ENCODE data around the gene MPV17L. TPM values are rescaled to one million over a fixed set of nuclear protein-coding genes. Genes with fewer than 3 reads are reported as not detected.

The MPV17L gene
- total RNA-seq, 2 donors from 2014 or later, result 2.7 to 3.1 TPM

- no peak for DNase-seq
- no peaks in the 10 kb centered on the region for H3K27me3 Mint-ChIP-seq (ENCODE audit: insufficient read depth)
- H3K9me3 Mint-ChIP-seq, result peaks cover 4% of the 10 kb centered on the region
- H3K27ac Mint-ChIP-seq, result no peak overlapping the region
- no peak overlapping the region for H3K4me3 Mint-ChIP-seq
- H3K27me3 ChIP-seq (ENCODE audit: control insufficient read depth, insufficient read depth, low read length, poor library complexity, severe bottlenecking), result no peaks in the 10 kb centered on the region
- H3K36me3 Mint-ChIP-seq (ENCODE audit: low read depth), result no peaks in the 10 kb centered on the region
- H3K4me1 ChIP-seq (ENCODE audit: control insufficient read depth, insufficient read depth, low read length), result no peaks in the 10 kb centered on the region
- H3K9ac ChIP-seq (ENCODE audit: extremely low read depth, low read length, poor library complexity, severe bottlenecking), result no peak overlapping the region
- H3K4me3 ChIP-seq (ENCODE audit: low read length), result no peak overlapping the region
- peaks cover 7% of the 10 kb centered on the region for H3K9me3 ChIP-seq (ENCODE audit: control insufficient read depth, low read length)
- no peaks in the 10 kb centered on the region for H3K4me1 Mint-ChIP-seq
- H3K27ac ChIP-seq (ENCODE audit: low read depth, low read length), result no peak overlapping the region
- TF ChIP-seq, protein P1, sequence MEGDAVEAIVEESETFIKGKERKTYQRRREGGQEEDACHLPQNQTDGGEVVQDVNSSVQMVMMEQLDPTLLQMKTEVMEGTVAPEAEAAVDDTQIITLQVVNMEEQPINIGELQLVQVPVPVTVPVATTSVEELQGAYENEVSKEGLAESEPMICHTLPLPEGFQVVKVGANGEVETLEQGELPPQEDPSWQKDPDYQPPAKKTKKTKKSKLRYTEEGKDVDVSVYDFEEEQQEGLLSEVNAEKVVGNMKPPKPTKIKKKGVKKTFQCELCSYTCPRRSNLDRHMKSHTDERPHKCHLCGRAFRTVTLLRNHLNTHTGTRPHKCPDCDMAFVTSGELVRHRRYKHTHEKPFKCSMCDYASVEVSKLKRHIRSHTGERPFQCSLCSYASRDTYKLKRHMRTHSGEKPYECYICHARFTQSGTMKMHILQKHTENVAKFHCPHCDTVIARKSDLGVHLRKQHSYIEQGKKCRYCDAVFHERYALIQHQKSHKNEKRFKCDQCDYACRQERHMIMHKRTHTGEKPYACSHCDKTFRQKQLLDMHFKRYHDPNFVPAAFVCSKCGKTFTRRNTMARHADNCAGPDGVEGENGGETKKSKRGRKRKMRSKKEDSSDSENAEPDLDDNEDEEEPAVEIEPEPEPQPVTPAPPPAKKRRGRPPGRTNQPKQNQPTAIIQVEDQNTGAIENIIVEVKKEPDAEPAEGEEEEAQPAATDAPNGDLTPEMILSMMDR (conservative IDR thresholded peaks at IDR 0.05), result no peak
- WGBS, 2 experiments (ENCODE audit: insufficient coverage in 1 of 2, insufficient read length in 1 of 2), result 91 to 94% methylated on average over 2 to 3 of the region's 3 CpGs
- H3K36me3 ChIP-seq (ENCODE audit: control insufficient read depth, insufficient read depth, low read length), result no peaks in the 10 kb centered on the region
Measured at GRCh38 chr16:15444264-15444663, 48.7 kb downstream of the MPV17L start.

GRCh38 chr16:15445450-15445849 lies 49.9 kb downstream of the MPV17L start:
- Histone ChIP-seq H3K4me1 (ENCODE audit: control insufficient read depth, insufficient read depth, low read length) (no peaks in the 10 kb centered on the region), H3K9me3 (ENCODE audit: control insufficient read depth, low read length) (peaks cover 7% of the 10 kb centered on the region), H3K36me3 (ENCODE audit: control insufficient read depth, insufficient read depth, low read length) (no peaks in the 10 kb centered on the region), H3K4me3 (ENCODE audit: low read length) (no peak overlapping the region), H3K9ac (ENCODE audit: extremely low read depth, low read length, poor library complexity, severe bottlenecking) (no peak overlapping the region), H3K27ac (ENCODE audit: low read depth, low read length) (no peak overlapping the region), H3K27me3 (ENCODE audit: control insufficient read depth, insufficient read depth, low read length, poor library complexity, severe bottlenecking) (no peaks in the 10 kb centered on the region)
- DNase-seq, result no peak
- 93% methylated on average over 1 of the region's 1 CpG; no CpG with 5 or more reads in 1 of the 2 experiments for WGBS, 2 experiments (ENCODE audit: insufficient coverage in 1 of 2, insufficient read length in 1 of 2)
- Mint-ChIP-seq H3K9me3 (peaks cover 4% of the 10 kb centered on the region), H3K27ac (no peak overlapping the region), H3K4me1 (no peaks in the 10 kb centered on the region), H3K27me3 (ENCODE audit: insufficient read depth) (no peaks in the 10 kb centered on the region), H3K4me3 (no peak overlapping the region), H3K36me3 (ENCODE audit: low read depth) (no peaks in the 10 kb centered on the region)
- TF ChIP-seq, protein P1 (conservative IDR thresholded peaks at IDR 0.05), result no peak

DNA sequence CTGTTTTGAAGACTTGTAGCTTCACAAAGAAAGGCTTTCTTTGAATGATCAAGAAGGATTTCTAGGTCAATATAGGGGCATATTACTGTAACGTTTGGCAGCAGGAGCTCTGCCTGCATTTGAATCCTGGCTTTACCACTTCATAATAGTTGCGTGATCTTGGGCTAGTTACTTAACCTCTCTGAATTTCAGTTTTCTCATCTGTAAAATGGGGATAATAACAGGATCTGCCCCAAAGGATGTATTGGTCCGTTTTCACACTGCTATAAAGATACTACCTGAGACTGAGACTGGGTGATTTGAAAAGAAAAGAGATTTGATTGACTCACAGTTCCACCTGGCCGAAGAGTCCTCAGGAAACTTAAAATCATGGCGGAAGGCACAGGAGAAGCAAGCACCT lies 51.3 kb downstream of the MPV17L start:
- H3K4me3 Mint-ChIP-seq, result no peak overlapping the region
- H3K4me1 Mint-ChIP-seq, result no peaks in the 10 kb centered on the region
- no peak overlapping the region for H3K27ac ChIP-seq (ENCODE audit: low read depth, low read length)
- H3K36me3 Mint-ChIP-seq (ENCODE audit: low read depth), result no peaks in the 10 kb centered on the region
- 91 to 92% methylated on average over 5 of the region's 5 CpGs for WGBS, 2 experiments (ENCODE audit: insufficient coverage in 1 of 2, insufficient read length in 1 of 2)
- H3K9me3 ChIP-seq (ENCODE audit: control insufficient read depth, low read length), result peaks cover 7% of the 10 kb centered on the region
- DNase-seq, result no peak
- no peaks in the 10 kb centered on the region for H3K27me3 ChIP-seq (ENCODE audit: control insufficient read depth, insufficient read depth, low read length, poor library complexity, severe bottlenecking)
- H3K27ac Mint-ChIP-seq, result no peak overlapping the region
- H3K9me3 Mint-ChIP-seq, result peaks cover 4% of the 10 kb centered on the region
- no peak overlapping the region for H3K4me3 ChIP-seq (ENCODE audit: low read length)
- H3K36me3 ChIP-seq (ENCODE audit: control insufficient read depth, insufficient read depth, low read length), result no peaks in the 10 kb centered on the region
- H3K4me1 ChIP-seq (ENCODE audit: control insufficient read depth, insufficient read depth, low read length), result no peaks in the 10 kb centered on the region
- no peaks in the 10 kb centered on the region for H3K27me3 Mint-ChIP-seq (ENCODE audit: insufficient read depth)
- TF ChIP-seq, protein P1 (conservative IDR thresholded peaks at IDR 0.05), result no peak
- no peak overlapping the region for H3K9ac ChIP-seq (ENCODE audit: extremely low read depth, low read length, poor library complexity, severe bottlenecking)
